Caki2 (cell line): ENCODE measurements around the gene PSMD5. TPM values are rescaled to one million over a fixed set of nuclear protein-coding genes. Genes with fewer than 3 reads are reported as not detected.

Experiments used
- DNase-seq: peaks from one replicate; pipeline ENCODE4 v3.0.0-alpha.2; 2015; ENCODE audit warnings: low read depth
- in situ Hi-C: cut with HindIII; loops from 2 replicates; pipeline ENCODE4 v1.10.0; 2016; ENCODE audit warnings: low sequenced_read_pairs, low pct_unique_long_range_greater_than_20kb, mixed read lengths
- total RNA-seq: library from RNA; depleted of rRNA; stranded (reverse); fragments of >200 nt; shearing (Covaris generic); gene quantifications from 2 replicates; pipeline ENCODE4 v1.2.3, GENCODE V29; 2014; ENCODE audit warnings: low replicate concordance; rRNA removed

Gene PSMD5
- total RNA-seq, 1 experiment from 2014 or later, result 29.2 TPM

- no peak for DNase-seq
- in situ Hi-C loops, result no loop called here
Measured at GRCh38 chr9:120778758-120779157, 64.0 kb downstream of the PSMD5 start.

GRCh38 chr9:120777229-120777628 is 65.5 kb downstream of the PSMD5 start:
- in situ Hi-C loops, result no loop called here
- no peak for DNase-seq

- DNase-seq, result no peak
- in situ Hi-C loops, result no loop called here
Measured at GRCh38 chr9:120776788-120777187, 65.9 kb downstream of the PSMD5 start.

DNA sequence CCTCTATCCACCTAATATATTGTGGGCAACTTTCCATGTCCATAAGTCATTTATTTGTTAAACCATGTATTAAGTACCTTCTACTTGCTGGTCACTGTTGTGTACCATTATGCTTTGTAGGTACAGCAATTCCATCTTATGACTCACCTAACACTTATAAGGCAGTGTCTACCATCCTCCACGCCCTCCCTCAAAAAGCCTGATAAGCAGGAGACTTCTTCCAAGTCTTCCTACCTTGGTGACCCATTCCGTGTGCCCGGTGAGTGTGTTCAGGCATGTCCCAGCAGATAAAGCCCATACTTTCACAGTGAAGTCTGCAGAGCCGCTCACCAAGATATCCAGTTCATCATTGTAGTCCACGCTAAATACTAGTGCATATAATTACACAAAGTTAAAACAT is 66.9 kb downstream of the PSMD5 start:
- no peak for DNase-seq
- in situ Hi-C loops, result no loop called here

DNA sequence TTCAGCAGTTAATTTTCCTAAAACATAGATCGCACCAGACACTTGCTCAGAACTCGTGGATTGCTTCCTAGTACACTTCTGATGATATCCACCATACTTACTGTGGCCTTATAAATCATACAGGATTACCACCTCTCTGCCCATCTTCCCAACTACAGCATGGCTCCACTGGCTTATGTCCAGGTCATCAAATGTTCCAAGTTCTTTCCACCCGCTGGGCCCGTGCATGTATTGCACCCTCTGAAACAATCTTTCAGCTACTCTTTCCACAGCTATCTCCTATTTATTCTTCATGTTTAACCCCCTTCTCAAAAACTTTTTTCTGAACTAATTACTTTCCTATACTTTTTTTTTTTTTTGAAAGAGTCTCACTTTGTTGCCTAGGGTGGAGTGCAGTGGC is 68.0 kb downstream of the PSMD5 start:
- no peak for DNase-seq
- in situ Hi-C loops, result no loop called here

DNA sequence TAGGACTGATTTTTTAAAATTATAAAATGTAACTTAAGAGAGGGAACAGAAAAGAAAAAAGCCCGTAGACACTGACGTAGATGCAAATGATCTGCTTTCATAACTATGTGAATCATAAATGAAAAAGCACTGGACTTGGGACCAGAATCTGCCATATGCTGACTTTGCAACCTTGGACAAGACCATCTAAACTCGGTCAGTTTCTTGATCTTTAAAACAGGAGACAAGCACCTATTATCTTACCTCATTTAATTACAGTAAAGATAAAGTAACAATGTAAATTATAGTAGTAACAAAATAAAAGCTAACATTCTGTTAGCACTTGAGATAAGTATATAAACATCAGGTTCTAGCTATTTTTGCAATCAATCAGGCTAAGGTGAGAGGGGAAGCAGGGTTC is 69.5 kb downstream of the PSMD5 start:
- in situ Hi-C loops, result no loop called here
- no peak for DNase-seq

GRCh38 chr9:120770931-120771330 is 71.8 kb downstream of the PSMD5 start:
- in situ Hi-C loops, result no loop called here
- no peak for DNase-seq

DNA sequence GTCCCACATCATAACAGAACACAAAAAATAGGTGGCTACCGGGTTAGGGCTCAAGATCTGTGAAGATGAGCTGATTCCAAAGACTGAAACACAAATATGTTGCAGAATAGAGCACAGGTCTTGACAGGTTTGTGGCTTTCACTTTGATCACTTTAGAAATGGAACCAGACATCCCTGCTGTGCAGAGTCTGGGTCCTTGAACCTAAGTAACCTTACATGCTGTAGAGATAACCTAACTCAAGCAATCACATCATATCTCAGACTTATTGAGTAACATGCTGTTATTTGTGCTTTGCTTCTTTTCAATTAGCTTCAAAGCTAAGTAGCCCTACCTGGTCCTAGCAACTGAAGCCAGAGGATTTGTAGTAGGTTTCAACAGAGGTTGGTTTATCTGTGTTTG is 73.8 kb downstream of the PSMD5 start:
- in situ Hi-C loops, result no loop called here
- DNase-seq, result no peak

DNA sequence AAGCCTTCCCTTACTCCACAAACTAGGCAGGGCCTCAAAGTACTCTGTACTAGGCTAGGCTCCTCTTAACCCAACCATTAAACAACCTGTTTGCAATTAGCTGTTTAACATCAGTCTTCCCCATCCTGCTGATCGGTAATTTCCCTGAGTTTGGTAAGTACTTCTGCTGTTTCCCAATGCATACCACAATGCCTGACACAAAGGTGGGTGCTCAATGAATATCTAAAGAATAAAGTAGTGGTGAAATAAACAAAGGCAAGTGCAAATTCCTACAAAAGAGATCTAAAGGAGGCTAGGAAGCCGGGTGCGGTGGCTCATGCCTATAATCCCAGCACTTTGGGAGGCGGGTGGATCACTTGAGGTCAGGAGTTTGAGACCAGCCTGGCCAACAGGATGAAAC is 74.5 kb downstream of the PSMD5 start:
- DNase-seq, result no peak
- in situ Hi-C loops, result no loop called here

DNA sequence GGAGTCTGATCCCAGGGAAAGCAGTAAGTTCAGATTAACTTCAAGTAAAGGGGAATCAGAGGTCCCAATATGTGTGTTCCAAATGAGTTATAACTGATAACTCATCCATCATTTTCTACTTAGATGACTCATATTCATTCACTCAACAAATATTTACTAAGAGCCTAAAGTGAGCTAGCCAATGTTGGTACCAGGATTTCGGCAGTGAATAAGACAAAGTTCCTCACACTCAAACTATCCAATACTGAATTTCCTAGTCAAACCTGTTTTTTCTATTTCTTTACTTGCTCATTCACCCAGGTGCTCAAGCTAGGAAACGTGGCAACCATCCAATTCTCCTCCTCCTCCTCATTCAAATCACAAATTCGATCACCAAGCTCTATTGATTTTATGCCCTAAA is 75.3 kb downstream of the PSMD5 start:
- DNase-seq, result no peak
- in situ Hi-C loops, result no loop called here

Other genes with a start within 250 kb of the PSMD5 start
- gene MEGF9, start 128.5 kb downstream of the PSMD5 start, total RNA-seq, result 21.6 and 28.4 TPM in 2 replicates
- 15.1 and 54.0 TPM in 2 replicates for gene FBXW2, start 49.5 kb downstream of the PSMD5 start, total RNA-seq
- 15.6 and 47.7 TPM in 2 replicates for gene PHF19, start 34.3 kb upstream of the PSMD5 start, total RNA-seq
- gene TRAF1, start 83.9 kb upstream of the PSMD5 start, total RNA-seq, result 4.3 and 5.0 TPM in 2 replicates
- gene C5, start 207.4 kb upstream of the PSMD5 start, total RNA-seq, result 0.96 and 1.9 TPM in 2 replicates
- 1.7 and 21.5 TPM in 2 replicates for gene CNTRL, start 232.0 kb upstream of the PSMD5 start, total RNA-seq